CD4-positive, alpha-beta T cell treated with Interleukin-2 at 100 ng/mL for 4 hours (primary cell): ENCODE measurements around the gene EIF4E2.

ENCODE experiments used
- DNase-seq: peaks from one replicate; pipeline ENCODE4 v3.0.0-alpha.2; 2020; ENCODE audit warnings: low spot score

The EIF4E2 gene

GRCh38 chr2:232538671-232539070, 11.8 kb upstream of the EIF4E2 start:
- no peak for DNase-seq

- no peak for DNase-seq
These were observed 10.9 kb upstream of the EIF4E2 start, which contains the start of gene CHRNG for GRCh38 chr2:232539298-232540231. CHRNG (plus strand) TSS chr2:232539692; CDS start chr2:232539748, 56 bp downstream.

GRCh38 chr2:232540441-232541041, 9.9 kb upstream of the EIF4E2 start:
- no peak for DNase-seq

- no peak for DNase-seq
These were observed 9.1 kb upstream of the EIF4E2 start for GRCh38 chr2:232541195-232541960.

GRCh38 chr2:232541961-232542714, 8.4 kb upstream of the EIF4E2 start:
- DNase-seq: no peak

GRCh38 chr2:232542715-232543467, 7.6 kb upstream of the EIF4E2 start:
- DNase-seq: no peak

- no peak for DNase-seq
These were observed 7.0 kb upstream of the EIF4E2 start for GRCh38 chr2:232543491-232543890.

- no peak for DNase-seq
These were observed 6.4 kb upstream of the EIF4E2 start for GRCh38 chr2:232543928-232544631.

- DNase-seq: no peak
These were observed 5.8 kb upstream of the EIF4E2 start for GRCh38 chr2:232544674-232545073.

- no peak for DNase-seq
These were observed 4.7 kb upstream of the EIF4E2 start for GRCh38 chr2:232545511-232546375.

GRCh38 chr2:232547991-232548390, 2.5 kb upstream of the EIF4E2 start:
- no peak for DNase-seq

GRCh38 chr2:232549655-232550353, 685 bp upstream of the EIF4E2 start:
- DNase-seq: no peak

- DNase-seq: no peak
These were observed 755 bp downstream of the EIF4E2 start for GRCh38 chr2:232551250-232551638.

GRCh38 chr2:232551776-232552175, 1.3 kb downstream of the EIF4E2 start:
- DNase-seq: no peak

- no peak for DNase-seq
These were observed 5.9 kb downstream of the EIF4E2 start for GRCh38 chr2:232556426-232556825.

- DNase-seq: no peak
These were observed 12.1 kb downstream of the EIF4E2 start for GRCh38 chr2:232562515-232563151.

GRCh38 chr2:232563580-232563979, 13.1 kb downstream of the EIF4E2 start:
- DNase-seq: no peak

- DNase-seq: no peak
These were observed 17.2 kb downstream of the EIF4E2 start for GRCh38 chr2:232567721-232568120.
